Esophagus muscularis mucosa (tissue), 2 donors: ENCODE results near the gene UGT1A4.

Experiments used
- EP300 ChIP-seq: sonication (generic); formaldehyde crosslinking; IDR thresholded peaks from one replicate; pipeline ENCODE4 v1.6.1; 2017; ENCODE audit warnings: antibody characterized with exemption
- POLR2A ChIP-seq: fragments of 450-650 bp; IDR thresholded peaks from one replicate; pipeline ENCODE4 v1.6.1; 2017; ENCODE audit warnings: antibody characterized with exemption, moderate library complexity, mild to moderate bottlenecking, low read depth

DNA sequence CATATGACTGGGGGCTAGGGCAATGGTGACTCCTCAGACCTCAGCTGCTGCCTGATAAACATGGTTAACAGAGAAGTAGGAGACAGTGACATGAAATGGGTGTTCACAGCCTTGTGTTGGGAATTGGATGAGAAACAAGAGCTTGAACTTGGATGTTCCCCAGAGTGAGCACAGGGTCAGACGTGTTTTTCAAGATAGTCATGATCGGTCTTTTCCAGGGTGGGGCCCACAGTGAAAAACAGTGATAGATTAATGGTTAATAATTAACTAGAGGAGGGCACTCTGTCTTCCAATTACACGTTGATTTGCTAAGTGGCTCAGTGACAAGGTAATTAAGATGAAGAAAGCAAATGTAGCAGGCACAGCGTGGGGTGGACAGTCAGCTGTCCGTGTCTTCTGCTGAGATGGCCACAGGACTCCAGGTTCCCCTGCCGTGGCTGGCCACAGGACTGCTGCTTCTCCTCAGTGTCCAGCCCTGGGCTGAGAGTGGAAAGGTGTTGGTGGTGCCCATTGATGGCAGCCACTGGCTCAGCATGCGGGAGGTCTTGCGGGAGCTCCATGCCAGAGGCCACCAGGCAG lies 10.3 kb downstream of the UGT1A4 start, which contains the start of gene UGT1A3:
- TF ChIP-seq EP300 (no peak), POLR2A (no peak)
